Ovary (tissue), 3 donors: Measurements from ENCODE around the gene CABLES1.

ENCODE experiments used
- CTCF ChIP-seq, 3 donors: fragments of 450-650 bp in 2 of 3; fragments of 200-600 bp in 1 of 3; IDR thresholded peaks; one replicate each; pipeline versions ENCODE4 v1.5.1 to v1.8.0; 2016 to 2022; ENCODE audit warnings: antibody characterized with exemption in 3 of 3, mild to moderate bottlenecking in 1 of 3
- EP300 ChIP-seq: sonication (generic); formaldehyde crosslinking; IDR thresholded peaks from one replicate; pipeline ENCODE4 v1.6.1; 2017; ENCODE audit warnings: antibody characterized with exemption
- POLR2A ChIP-seq: fragments of 450-650 bp; IDR thresholded peaks from one replicate; pipeline ENCODE4 v1.6.1; 2017; ENCODE audit warnings: antibody characterized with exemption, mild to moderate bottlenecking, moderate library complexity
- donor health status: DM: no; HTN: no; CAD: no.

GRCh38 chr18:23092121-23092520, 43.2 kb upstream of the CABLES1 start:
- TF ChIP-seq CTCF (IDR thresholded peaks at IDR 0.05) (no peak), POLR2A (no peak), EP300 (no peak)
